Natural killer cell (primary cell): ENCODE measurements around the gene EVI5L. TPM values are rescaled to one million over a fixed set of nuclear protein-coding genes. Genes with fewer than 3 reads are reported as not detected.

Experiments used
- ATAC-seq, 3 donors: fragments of 150-1000 bp in 2 of 3; fragments of 200-7000 bp in 1 of 3; cut with Tn5 transposase; 1 replicate in 1 of 3; 2 replicates in 2 of 3; pipeline ENCODE4 v1.10.0; 2021; ENCODE audit warnings: mild to moderate bottlenecking in 2 of 3, moderate library complexity in 2 of 3
- DNase-seq, 2 donors: peaks; one replicate each; pipeline versions ENCODE4 v3.0.0 to v3.0.0-alpha.2; 2013 to 2021; ENCODE audit warnings: mixed read lengths in 1 of 2
- H3K27ac ChIP-seq: one replicate; pipeline ENCODE4 v1.5.1; 2013; ENCODE audit warnings: mild to moderate bottlenecking, low read length
- H3K27me3 ChIP-seq: one replicate; pipeline ENCODE4 v1.6.1; 2013; ENCODE audit warnings: low read length; ENCODE audit not compliant: control insufficient read depth, insufficient read depth
- H3K36me3 ChIP-seq: one replicate; pipeline ENCODE4 v1.6.1; 2013; ENCODE audit warnings: low read length; ENCODE audit not compliant: control insufficient read depth, insufficient read depth
- H3K4me1 ChIP-seq: one replicate; pipeline ENCODE4 v1.6.1; 2013; ENCODE audit warnings: low read length; ENCODE audit not compliant: control insufficient read depth, insufficient read depth
- H3K4me3 ChIP-seq: one replicate; pipeline ENCODE4 v1.5.1; 2013; ENCODE audit warnings: low read length
- H3K9me3 ChIP-seq: one replicate; pipeline ENCODE4 v1.6.1; 2013; ENCODE audit warnings: low read length; ENCODE audit not compliant: control insufficient read depth, insufficient read depth
- H3K27ac Mint-ChIP-seq, 2 donors: one replicate each; pipeline ENCODE4 v1.8.0; 2022; ENCODE audit warnings: mild to moderate bottlenecking in 2 of 2, mixed read lengths in 2 of 2, moderate library complexity in 1 of 2
- H3K27me3 Mint-ChIP-seq, 2 donors: one replicate each; pipeline ENCODE4 v1.8.0; 2022; ENCODE audit warnings: low read depth in 2 of 2, mixed read lengths in 2 of 2
- H3K36me3 Mint-ChIP-seq: one replicate; pipeline ENCODE4 v1.8.0; 2022; ENCODE audit warnings: mixed read lengths
- H3K4me1 Mint-ChIP-seq, 2 donors: one replicate each; pipeline ENCODE4 v1.8.0; 2022; ENCODE audit warnings: mixed read lengths in 2 of 2
- H3K4me3 Mint-ChIP-seq: one replicate; pipeline ENCODE4 v1.8.0; 2022; ENCODE audit warnings: mild to moderate bottlenecking, moderate library complexity, mixed read lengths
- H3K9me3 Mint-ChIP-seq, 2 donors: one replicate each; pipeline ENCODE4 v1.8.0; 2022; ENCODE audit warnings: mixed read lengths in 2 of 2
- WGBS: methylation state at CpG from one replicate; pipeline ENCODE4 v1.1.7; 2013; ENCODE audit warnings: missing lambda C conversion rate; ENCODE audit not compliant: insufficient coverage; 5-methylcytosine and 5-hydroxymethylcytosine counted together
- intact Hi-C: fragments of 100-400 bp; cut with micrococcal nuclease; formaldehyde crosslinking; loops from one replicate; pipeline ENCODE4 v1.14.2; 2022
- total RNA-seq, 4 donors: library from RNA; stranded (reverse); fragments of 120-200 nt in 1 of 4; gene quantifications; one replicate each; pipeline versions ENCODE4 v1.2.3 to v1.2.4, GENCODE V29; 2013 to 2022
- TF ChIP-seq, protein P1 (sequence below): fragments of 200-600 bp; IDR thresholded peaks from one replicate; pipeline ENCODE4 v1.8.0; 2022; ENCODE audit warnings: antibody characterized with exemption

EVI5L gene
- total RNA-seq, 3 donors from 2014 or later (not counting 1 experiment from before 2014, with no cell fraction given): 9.6 to 13.5 (median 11.3) TPM

DNA sequence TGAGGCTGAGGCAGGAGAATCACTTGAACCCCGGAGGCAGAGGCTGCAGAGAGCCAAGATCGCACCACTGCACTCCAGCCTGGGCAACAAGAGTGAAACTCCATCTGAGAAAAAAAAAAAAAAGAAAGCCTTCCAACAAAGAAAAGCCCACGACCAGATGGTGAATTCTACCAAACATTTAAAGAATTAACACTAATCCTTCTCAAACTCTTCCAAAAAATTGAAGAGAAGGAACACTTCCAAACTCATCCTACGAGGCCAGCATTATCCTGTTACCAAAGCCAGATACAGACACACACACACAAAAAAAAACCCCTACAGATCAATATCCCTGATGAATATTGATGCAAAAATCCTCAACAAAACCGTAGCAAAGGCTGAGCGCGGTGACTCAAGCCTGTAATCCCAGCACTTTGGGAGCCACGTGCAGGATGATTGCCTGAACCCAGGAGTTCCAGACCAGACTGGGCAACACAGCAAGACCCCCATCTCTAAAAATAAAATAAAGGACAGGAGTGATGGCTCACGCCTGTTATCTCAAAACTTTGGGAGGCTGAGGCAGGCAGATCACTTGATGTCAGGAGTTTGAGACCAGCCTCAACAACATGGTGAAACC is 6.2 kb upstream of the EVI5L start:
- H3K4me3 ChIP-seq: no peak overlapping the region
- intact Hi-C loops: no loop called here
- TF ChIP-seq, protein P1, sequence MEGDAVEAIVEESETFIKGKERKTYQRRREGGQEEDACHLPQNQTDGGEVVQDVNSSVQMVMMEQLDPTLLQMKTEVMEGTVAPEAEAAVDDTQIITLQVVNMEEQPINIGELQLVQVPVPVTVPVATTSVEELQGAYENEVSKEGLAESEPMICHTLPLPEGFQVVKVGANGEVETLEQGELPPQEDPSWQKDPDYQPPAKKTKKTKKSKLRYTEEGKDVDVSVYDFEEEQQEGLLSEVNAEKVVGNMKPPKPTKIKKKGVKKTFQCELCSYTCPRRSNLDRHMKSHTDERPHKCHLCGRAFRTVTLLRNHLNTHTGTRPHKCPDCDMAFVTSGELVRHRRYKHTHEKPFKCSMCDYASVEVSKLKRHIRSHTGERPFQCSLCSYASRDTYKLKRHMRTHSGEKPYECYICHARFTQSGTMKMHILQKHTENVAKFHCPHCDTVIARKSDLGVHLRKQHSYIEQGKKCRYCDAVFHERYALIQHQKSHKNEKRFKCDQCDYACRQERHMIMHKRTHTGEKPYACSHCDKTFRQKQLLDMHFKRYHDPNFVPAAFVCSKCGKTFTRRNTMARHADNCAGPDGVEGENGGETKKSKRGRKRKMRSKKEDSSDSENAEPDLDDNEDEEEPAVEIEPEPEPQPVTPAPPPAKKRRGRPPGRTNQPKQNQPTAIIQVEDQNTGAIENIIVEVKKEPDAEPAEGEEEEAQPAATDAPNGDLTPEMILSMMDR: no peak
- peaks cover 22 to 32% of the 10 kb centered on the region in 2 donors for H3K27me3 Mint-ChIP-seq
- no peak overlapping the region for H3K27ac ChIP-seq
- DNase-seq (no peak), ATAC-seq (no peak)
- H3K4me1 Mint-ChIP-seq: no peaks in the 10 kb centered on the region
- H3K36me3 ChIP-seq: no peaks in the 10 kb centered on the region
- no peak overlapping the region for H3K27ac Mint-ChIP-seq
- H3K9me3 Mint-ChIP-seq: no peaks in the 10 kb centered on the region
- whole genome bisulfite sequencing: 74% methylated on average over 9 of the region's 9 CpGs
- no peaks in the 10 kb centered on the region for H3K9me3 ChIP-seq
- H3K27me3 ChIP-seq: peaks cover 4% of the 10 kb centered on the region
- H3K36me3 Mint-ChIP-seq: no peaks in the 10 kb centered on the region
- H3K4me3 Mint-ChIP-seq: no peak overlapping the region
- peaks cover 2% of the 10 kb centered on the region for H3K4me1 ChIP-seq

DNA sequence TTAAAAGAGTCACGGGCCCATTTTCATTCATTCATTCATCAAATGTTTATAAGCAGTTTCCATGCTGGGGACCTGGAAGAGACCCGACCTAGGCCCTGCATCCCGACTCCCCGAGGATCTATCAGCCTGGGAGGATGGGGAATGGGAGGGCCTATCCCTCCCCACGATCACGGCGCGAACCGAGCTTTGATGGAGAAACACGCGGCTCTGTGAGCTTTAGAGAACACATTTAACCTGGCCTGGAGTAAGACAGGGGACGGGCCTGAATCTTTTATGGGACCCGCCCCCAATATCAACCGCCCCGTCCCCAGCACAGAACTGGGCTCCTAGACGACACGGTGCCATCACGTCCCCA is 875 bp upstream of the EVI5L start:
- Mint-ChIP-seq H3K4me1 (peaks cover 15 to 36% of the 10 kb centered on the region in 2 donors), H3K36me3 (no peaks in the 10 kb centered on the region), H3K9me3 (no peaks in the 10 kb centered on the region), H3K27ac (peak overlapping the region; percentile 80 to 90), H3K4me3 (peak overlapping the region; percentile 78), H3K27me3 (no peaks in the 10 kb centered on the region)
- H3K4me1 ChIP-seq: peaks cover 23% of the 10 kb centered on the region
- WGBS: 11% methylated on average over 18 of the region's 18 CpGs
- intact Hi-C loops: loop anchor here (1.0 to 2.0 kb wide), 2 partner anchors 22 to 40 kb away; no protein-coding TSS in a partner anchor
- H3K27ac ChIP-seq: peak overlapping the region; percentile 35
- peak overlapping the region; percentile 15 for H3K4me3 ChIP-seq
- no peaks in the 10 kb centered on the region for H3K9me3 ChIP-seq
- no peaks in the 10 kb centered on the region for H3K36me3 ChIP-seq
- TF ChIP-seq, protein P1: no peak
- H3K27me3 ChIP-seq: no peaks in the 10 kb centered on the region
- ATAC-seq: no peak
- no peak for DNase-seq

DNA sequence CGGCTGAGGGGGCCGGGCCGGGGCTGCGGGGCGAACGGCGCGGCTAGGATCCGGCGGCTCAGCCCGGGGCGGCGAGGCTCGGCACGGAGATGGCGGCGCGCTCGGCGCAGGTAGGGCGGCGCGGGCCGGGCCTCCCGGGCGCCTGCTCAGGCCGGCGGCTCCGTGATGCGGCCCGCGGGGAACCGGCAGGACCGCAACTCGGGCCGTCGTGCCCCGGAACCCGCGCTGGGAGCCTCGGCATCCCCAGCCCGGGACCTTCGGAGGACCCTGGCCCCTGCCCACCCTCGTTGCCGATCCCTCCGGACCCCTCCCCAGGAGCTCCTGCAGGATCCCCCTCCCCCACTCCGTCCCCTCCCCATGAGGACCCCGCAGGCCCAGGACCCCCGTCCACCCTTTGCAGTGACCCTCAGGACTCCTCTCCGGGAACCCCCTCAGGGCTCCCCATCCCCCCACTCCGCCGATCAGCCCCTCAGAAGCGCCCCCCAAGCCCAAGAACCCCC is 304 bp downstream of the EVI5L start:
- DNase-seq (no peak), ATAC-seq (no peak)
- no peaks in the 10 kb centered on the region for H3K36me3 ChIP-seq
- H3K27me3 ChIP-seq: no peaks in the 10 kb centered on the region
- peak overlapping the region; percentile 84 for H3K4me3 Mint-ChIP-seq
- no peaks in the 10 kb centered on the region for H3K36me3 Mint-ChIP-seq
- no peaks in the 10 kb centered on the region for H3K27me3 Mint-ChIP-seq
- H3K27ac ChIP-seq: no peak overlapping the region
- WGBS: 2% methylated on average over 53 of the region's 53 CpGs
- H3K4me3 ChIP-seq: peak overlapping the region; percentile 38
- H3K9me3 Mint-ChIP-seq: no peaks in the 10 kb centered on the region
- H3K4me1 ChIP-seq: peaks cover 23% of the 10 kb centered on the region
- TF ChIP-seq, protein P1: no peak
- H3K27ac Mint-ChIP-seq: peak overlapping the region; percentile 80 to 90
- H3K4me1 Mint-ChIP-seq: peaks cover 15 to 36% of the 10 kb centered on the region in 2 donors
- no peaks in the 10 kb centered on the region for H3K9me3 ChIP-seq
- intact Hi-C loops: no loop called here

DNA sequence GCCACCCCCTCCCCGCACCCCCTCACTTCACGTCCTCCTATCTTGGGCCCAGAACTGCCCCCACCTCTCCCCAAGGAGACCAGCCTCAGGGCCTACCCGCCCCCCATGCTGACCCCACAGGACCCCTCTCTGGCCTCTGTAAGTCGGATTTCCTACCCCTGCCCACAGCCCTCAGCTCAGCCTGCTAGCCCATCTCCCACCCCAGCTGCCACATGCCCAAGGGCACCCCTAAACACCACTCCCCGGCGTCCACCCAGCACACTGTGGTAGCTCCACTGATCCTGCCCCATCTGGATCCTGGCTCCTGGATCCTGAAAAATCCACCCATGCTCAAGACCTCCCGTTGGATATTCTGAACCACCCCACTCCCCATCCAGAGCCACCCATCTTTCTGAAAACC is 805 bp downstream of the EVI5L start:
- intact Hi-C loops: no loop called here
- peak overlapping the region in 1 of 2 donors; percentile 72 for H3K27ac Mint-ChIP-seq
- H3K27ac ChIP-seq: no peak overlapping the region

More for the DNA sequence above, 805 bp downstream of the EVI5L start:
- peak overlapping the region; percentile 84 for H3K4me3 Mint-ChIP-seq
- WGBS: 58% methylated on average over 7 of the region's 7 CpGs
- no peak for DNase-seq
- TF ChIP-seq, protein P1: no peak
- no peaks in the 10 kb centered on the region for H3K9me3 ChIP-seq
- no peak overlapping the region for H3K4me3 ChIP-seq
- H3K27me3 Mint-ChIP-seq: no peaks in the 10 kb centered on the region
- peaks cover 23% of the 10 kb centered on the region for H3K4me1 ChIP-seq
- no peaks in the 10 kb centered on the region for H3K27me3 ChIP-seq
- H3K9me3 Mint-ChIP-seq: no peaks in the 10 kb centered on the region
- no peak for ATAC-seq
- no peaks in the 10 kb centered on the region for H3K36me3 ChIP-seq
- H3K36me3 Mint-ChIP-seq: no peaks in the 10 kb centered on the region
- peaks cover 15 to 36% of the 10 kb centered on the region in 2 donors for H3K4me1 Mint-ChIP-seq
